ENCODE data around the gene GRM8. TPM values are rescaled to one million over a fixed set of nuclear protein-coding genes. Genes with fewer than 3 reads are reported as not detected.

The GRM8 gene
- total and polyA plus RNA-seq, 2 experiments from 2014 or later = 0.92 to 1.3 TPM

- Histone ChIP-seq H3K36me3 (no peaks in the 10 kb centered on the region), H3K9me3 (ENCODE audit: low read depth) (no peaks in the 10 kb centered on the region), H3K27ac (no peak overlapping the region), H3K4me1 (ENCODE audit: low read depth) (peaks cover 2% of the 10 kb centered on the region), H3K4me3 (no peak overlapping the region), H3K27me3 (peaks cover 88% of the 10 kb centered on the region)
- DNase-seq (ENCODE audit: low read depth in 1 of 2, low spot score in 1 of 2) = no peak
- no peak for TF ChIP-seq CTCF (IDR thresholded peaks at IDR 0.05; ENCODE audit: low read depth, low read length)
These were observed 2.3 kb downstream of the GRM8 start for GRCh38 chr7:127250312-127251035.

- peaks cover 50% of the 10 kb centered on the region for H3K27me3 ChIP-seq
- no peak for TF ChIP-seq CTCF (IDR thresholded peaks at IDR 0.05; ENCODE audit: low read depth, low read length)
These were observed 7.1 kb downstream of the GRM8 start for GRCh38 chr7:127245607-127246006.

GRCh38 chr7:127245002-127245401 lies 7.7 kb downstream of the GRM8 start:
- Histone ChIP-seq H3K4me3 (no peak overlapping the region), H3K4me1 (ENCODE audit: low read depth) (no peaks in the 10 kb centered on the region), H3K9me3 (ENCODE audit: low read depth) (no peaks in the 10 kb centered on the region), H3K27ac (no peak overlapping the region), H3K27me3 (peaks cover 44% of the 10 kb centered on the region), H3K36me3 (no peaks in the 10 kb centered on the region)
- no peak for DNase-seq (ENCODE audit: low read depth in 1 of 2, low spot score in 1 of 2)
- no peak for TF ChIP-seq CTCF (IDR thresholded peaks at IDR 0.05; ENCODE audit: low read depth, low read length)

More at GRCh38 chr7:127245607-127246006, 7.1 kb downstream of the GRM8 start:
- Histone ChIP-seq H3K36me3 (no peaks in the 10 kb centered on the region), H3K27ac (no peak overlapping the region), H3K4me3 (no peak overlapping the region), H3K4me1 (ENCODE audit: low read depth) (no peaks in the 10 kb centered on the region), H3K9me3 (ENCODE audit: low read depth) (no peaks in the 10 kb centered on the region)
- no peak for DNase-seq (ENCODE audit: low read depth in 1 of 2, low spot score in 1 of 2)

- Histone ChIP-seq H3K36me3 (no peaks in the 10 kb centered on the region), H3K4me1 (ENCODE audit: low read depth) (no peaks in the 10 kb centered on the region), H3K27ac (no peak overlapping the region), H3K27me3 (peaks cover 4% of the 10 kb centered on the region), H3K9me3 (ENCODE audit: low read depth) (no peaks in the 10 kb centered on the region), H3K4me3 (no peak overlapping the region)
- no peak for DNase-seq (ENCODE audit: low read depth in 1 of 2, low spot score in 1 of 2)
- TF ChIP-seq CTCF (IDR thresholded peaks at IDR 0.05; ENCODE audit: low read depth, low read length) = no peak
These were observed 12.9 kb downstream of the GRM8 start for GRCh38 chr7:127239814-127240213.

- H3K36me3 ChIP-seq = no peaks in the 10 kb centered on the region
- TF ChIP-seq CTCF (IDR thresholded peaks at IDR 0.05; ENCODE audit: low read depth, low read length) = no peak
- no peaks in the 10 kb centered on the region for H3K4me1 ChIP-seq (ENCODE audit: low read depth)
- no peak for DNase-seq (ENCODE audit: low read depth in 1 of 2, low spot score in 1 of 2)
- no peaks in the 10 kb centered on the region for H3K9me3 ChIP-seq (ENCODE audit: low read depth)
- no peak overlapping the region for H3K27ac ChIP-seq
- no peaks in the 10 kb centered on the region for H3K27me3 ChIP-seq
- no peak overlapping the region for H3K4me3 ChIP-seq
These were observed 19.1 kb downstream of the GRM8 start for GRCh38 chr7:127233630-127234029.
